ENCODE measurements around the gene CASQ1.

CASQ1 gene
- 0 to 0.06 (median 0) reads per million in 9 experiments for total RNA-seq

DNA sequence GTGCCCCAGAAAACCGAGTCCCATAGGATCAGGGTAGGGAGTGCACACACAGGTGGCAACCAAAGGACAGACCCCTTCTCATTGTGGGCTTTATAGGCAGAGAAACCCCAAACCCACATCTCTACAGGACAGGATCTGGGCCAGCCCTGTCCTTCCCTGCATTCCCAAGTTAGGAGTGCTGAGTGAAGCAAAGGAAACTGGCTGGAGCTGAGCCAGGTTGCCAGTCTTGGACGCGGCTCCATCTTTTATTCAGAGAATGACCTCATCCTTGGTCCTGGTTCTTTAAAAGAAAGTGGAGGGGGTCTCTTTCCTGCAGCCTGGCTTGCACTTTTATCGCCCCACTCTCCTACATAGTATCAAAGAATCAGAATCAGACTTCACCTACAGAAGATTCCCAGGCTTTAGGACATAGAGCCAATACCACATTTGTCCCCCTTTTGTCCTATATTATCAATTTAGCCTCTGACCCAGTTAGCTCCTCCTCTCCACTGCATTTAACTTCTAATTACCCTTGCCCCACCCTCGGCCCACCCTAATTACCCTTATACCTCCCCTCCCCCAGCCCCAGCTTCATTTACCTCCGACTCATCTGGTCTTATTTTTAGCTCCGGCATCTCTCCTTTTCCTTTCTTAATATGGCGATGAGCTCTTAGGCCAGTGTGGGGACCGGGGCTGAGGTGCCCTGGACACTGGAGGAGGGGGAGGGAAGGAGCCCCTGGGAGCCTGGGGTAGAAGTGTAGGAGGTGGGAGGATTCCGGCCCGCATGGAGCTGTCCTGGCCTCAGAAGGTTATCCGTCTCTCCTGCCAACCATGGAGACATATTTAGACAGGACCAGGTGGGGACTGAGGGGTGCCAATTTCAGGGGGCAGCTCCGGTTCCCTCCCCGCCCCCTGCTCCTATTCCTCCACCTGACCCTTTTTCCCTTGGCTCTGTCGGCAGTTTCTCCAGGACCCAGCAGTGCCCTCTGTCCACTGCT lies at the start of gene CASQ1:
Gene CASQ1 (plus strand): TSS at position 927 of the 977 bp plus-strand sequence. CDS start 177 bp downstream, outside the sequence.
- H3K27me3 Mint-ChIP-seq: peaks cover 13 to 27% of the 10 kb centered on the region in 2 donors
- ATAC-seq (replicated peaks): no peak
- H3K4me1 Mint-ChIP-seq (ENCODE audit: low read depth in 2 of 2): no peaks in the 10 kb centered on the region
- H3K9me3 Mint-ChIP-seq: no peaks in the 10 kb centered on the region
- H3K4me3 Mint-ChIP-seq: no peak within 1 kb of the TSS
- H3K36me3 Mint-ChIP-seq (ENCODE audit: insufficient read depth): no peaks in the 10 kb centered on the region
- no peak for DNase-seq
- H3K27ac Mint-ChIP-seq: no peak within 1 kb of the TSS

DNA sequence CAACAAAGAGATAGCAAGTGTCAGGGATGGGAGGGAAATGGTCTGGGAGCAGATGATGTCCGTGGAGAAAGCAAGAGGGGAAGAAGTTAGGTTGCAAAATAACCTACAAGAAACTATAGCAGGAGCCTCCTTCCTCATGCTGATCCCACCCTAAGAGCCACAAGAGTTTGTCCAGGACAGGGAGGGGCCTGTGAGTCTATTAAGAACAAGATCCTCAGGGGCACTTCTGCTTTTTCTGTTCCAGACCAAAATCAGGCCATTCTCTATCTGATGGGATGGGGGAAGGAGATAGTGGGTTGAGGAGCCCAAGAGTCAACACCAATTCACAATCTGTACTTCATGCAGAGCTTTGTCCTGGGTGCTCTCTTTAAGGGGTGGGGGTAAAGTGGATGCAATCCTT lies 46.7 kb upstream of the CASQ1 start:
- no peak overlapping the region for H3K27ac Mint-ChIP-seq
- H3K4me3 Mint-ChIP-seq: no peak overlapping the region
- no peaks in the 10 kb centered on the region for H3K36me3 Mint-ChIP-seq (ENCODE audit: insufficient read depth)
- ATAC-seq (replicated peaks) (no peak), DNase-seq (no peak)
- H3K9me3 Mint-ChIP-seq: no peaks in the 10 kb centered on the region
- H3K27me3 Mint-ChIP-seq: peaks cover 50 to 62% of the 10 kb centered on the region in 2 donors
- no peaks in the 10 kb centered on the region for H3K4me1 Mint-ChIP-seq (ENCODE audit: low read depth in 2 of 2)

DNA sequence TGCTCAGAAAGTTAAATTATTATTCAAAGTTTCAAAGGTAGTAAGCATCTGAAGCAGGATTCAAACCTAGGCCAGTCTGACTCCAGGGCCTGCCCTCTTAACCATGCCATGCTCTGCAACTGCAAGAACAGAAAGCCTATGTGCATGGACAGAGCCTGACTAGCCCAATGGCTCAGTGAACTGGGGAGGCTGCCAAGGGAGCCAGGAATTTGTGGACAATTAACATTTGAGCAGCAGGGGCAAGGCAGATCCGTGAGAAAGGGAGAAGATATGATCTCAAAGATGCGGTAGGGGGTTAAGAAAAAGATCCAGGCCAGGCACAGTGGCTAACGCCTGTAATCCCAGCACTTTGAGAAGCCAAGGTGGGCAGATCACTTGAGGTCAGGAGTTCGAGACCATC lies 45.5 kb upstream of the CASQ1 start:
- DNase-seq: no peak
- ATAC-seq (replicated peaks): no peak
- no peak overlapping the region for H3K4me3 Mint-ChIP-seq
- peaks cover 45 to 54% of the 10 kb centered on the region in 2 donors for H3K27me3 Mint-ChIP-seq
- no peaks in the 10 kb centered on the region for H3K9me3 Mint-ChIP-seq
- no peak overlapping the region for H3K27ac Mint-ChIP-seq
- H3K36me3 Mint-ChIP-seq (ENCODE audit: insufficient read depth): no peaks in the 10 kb centered on the region
- no peaks in the 10 kb centered on the region for H3K4me1 Mint-ChIP-seq (ENCODE audit: low read depth in 2 of 2)

DNA sequence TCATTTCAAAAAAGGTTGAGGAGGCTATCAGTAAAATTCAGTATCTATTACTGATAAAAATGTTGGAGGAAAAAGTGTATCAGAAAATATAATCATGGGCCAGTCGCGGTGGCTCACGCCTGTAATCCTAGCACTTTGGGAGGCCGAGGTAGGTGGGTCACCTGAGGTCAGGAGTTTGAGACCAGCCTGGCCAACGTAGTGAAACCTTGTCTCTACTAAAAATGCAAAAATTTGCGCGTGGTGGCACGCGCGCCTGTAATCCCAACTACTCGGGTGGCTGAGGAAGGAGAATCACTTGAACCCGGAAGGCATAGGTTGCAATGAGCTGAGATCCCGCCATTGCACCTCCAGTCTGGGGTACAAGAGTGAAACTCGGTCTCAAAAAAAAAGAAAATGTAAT lies 44.3 kb upstream of the CASQ1 start:
- H3K27ac Mint-ChIP-seq: no peak overlapping the region
- H3K4me1 Mint-ChIP-seq (ENCODE audit: low read depth in 2 of 2): no peaks in the 10 kb centered on the region
- H3K36me3 Mint-ChIP-seq (ENCODE audit: insufficient read depth): no peaks in the 10 kb centered on the region
- H3K9me3 Mint-ChIP-seq: no peaks in the 10 kb centered on the region
- H3K27me3 Mint-ChIP-seq: peaks cover 36 to 42% of the 10 kb centered on the region in 2 donors
- DNase-seq (no peak), ATAC-seq (replicated peaks) (no peak)
- H3K4me3 Mint-ChIP-seq: no peak overlapping the region

DNA sequence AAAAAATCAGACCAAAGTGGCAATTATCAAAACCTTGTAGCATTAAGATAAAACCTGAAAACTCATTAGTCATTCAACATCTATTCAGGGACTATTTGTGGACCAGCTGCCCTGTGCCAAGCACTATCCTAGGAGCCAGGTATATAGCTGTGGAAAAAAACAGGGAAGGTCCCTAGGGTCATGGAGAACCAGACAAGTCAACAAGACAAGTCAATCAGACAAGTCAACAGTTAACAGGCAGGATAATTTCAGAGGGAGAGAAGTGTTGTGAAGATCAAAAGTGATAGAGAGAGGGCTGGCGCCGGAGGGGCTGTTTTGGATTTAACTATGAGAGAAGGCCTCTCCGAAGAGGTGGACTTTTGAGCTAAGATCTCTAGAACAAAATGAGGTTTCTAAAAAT lies 42.3 kb upstream of the CASQ1 start:
- Mint-ChIP-seq H3K4me1 (ENCODE audit: low read depth in 2 of 2) (no peaks in the 10 kb centered on the region), H3K27me3 (peaks cover 26 to 36% of the 10 kb centered on the region in 2 donors), H3K4me3 (no peak overlapping the region), H3K27ac (no peak overlapping the region), H3K36me3 (ENCODE audit: insufficient read depth) (no peaks in the 10 kb centered on the region), H3K9me3 (no peaks in the 10 kb centered on the region)
- no peak for ATAC-seq (replicated peaks)
- DNase-seq: no peak

DNA sequence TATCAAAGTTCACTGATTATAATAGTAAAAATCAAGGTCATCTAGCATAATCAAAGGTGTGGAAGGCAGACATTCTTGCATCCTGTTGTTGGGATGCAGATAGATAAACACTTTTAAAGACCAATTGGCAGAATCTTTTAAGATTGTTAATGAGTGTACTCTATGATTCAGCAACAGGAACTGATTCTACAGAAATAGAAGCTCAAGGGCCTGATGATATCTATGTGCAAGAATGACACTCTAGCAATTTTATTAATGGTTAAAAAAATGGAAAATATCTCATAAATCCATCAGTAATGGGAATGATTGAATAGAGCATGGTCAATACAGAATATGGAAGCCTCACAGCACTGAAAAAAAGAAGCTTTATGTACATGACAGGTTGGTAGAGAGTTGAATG lies 41.1 kb upstream of the CASQ1 start:
- Mint-ChIP-seq H3K27ac (no peak overlapping the region), H3K36me3 (ENCODE audit: insufficient read depth) (no peaks in the 10 kb centered on the region)
- no peak for ATAC-seq (replicated peaks)

DNA sequence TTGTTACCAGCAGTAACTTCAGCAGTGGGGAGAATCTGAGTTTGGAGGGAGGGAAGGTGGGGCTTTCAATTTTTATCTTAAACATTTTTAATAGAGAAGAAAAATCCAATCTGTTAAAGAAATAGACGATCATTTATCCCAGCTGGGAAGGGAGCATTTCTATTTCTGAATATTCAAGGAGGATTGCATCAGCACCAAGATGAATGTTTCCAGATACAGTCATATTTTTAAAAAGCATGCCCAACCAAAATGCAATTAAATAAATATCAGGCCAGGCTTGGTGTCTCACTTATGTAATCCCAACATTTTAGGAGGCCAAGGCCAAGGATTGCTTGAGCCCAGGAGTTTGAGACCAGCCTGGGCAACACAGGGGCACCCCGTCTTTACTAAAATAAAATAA lies 40.7 kb upstream of the CASQ1 start:
- Mint-ChIP-seq H3K9me3 (no peaks in the 10 kb centered on the region), H3K36me3 (ENCODE audit: insufficient read depth) (no peaks in the 10 kb centered on the region), H3K4me3 (no peak overlapping the region), H3K4me1 (ENCODE audit: low read depth in 2 of 2) (no peaks in the 10 kb centered on the region), H3K27ac (no peak overlapping the region), H3K27me3 (peaks cover 18 to 22% of the 10 kb centered on the region in 2 donors)
- ATAC-seq (replicated peaks) (no peak), DNase-seq (no peak)

More for the DNA sequence above, 41.1 kb upstream of the CASQ1 start:
- Mint-ChIP-seq H3K27me3 (peaks cover 19 to 24% of the 10 kb centered on the region in 2 donors), H3K4me3 (no peak overlapping the region), H3K9me3 (no peaks in the 10 kb centered on the region), H3K4me1 (ENCODE audit: low read depth in 2 of 2) (no peaks in the 10 kb centered on the region)
- no peak for DNase-seq

DNA sequence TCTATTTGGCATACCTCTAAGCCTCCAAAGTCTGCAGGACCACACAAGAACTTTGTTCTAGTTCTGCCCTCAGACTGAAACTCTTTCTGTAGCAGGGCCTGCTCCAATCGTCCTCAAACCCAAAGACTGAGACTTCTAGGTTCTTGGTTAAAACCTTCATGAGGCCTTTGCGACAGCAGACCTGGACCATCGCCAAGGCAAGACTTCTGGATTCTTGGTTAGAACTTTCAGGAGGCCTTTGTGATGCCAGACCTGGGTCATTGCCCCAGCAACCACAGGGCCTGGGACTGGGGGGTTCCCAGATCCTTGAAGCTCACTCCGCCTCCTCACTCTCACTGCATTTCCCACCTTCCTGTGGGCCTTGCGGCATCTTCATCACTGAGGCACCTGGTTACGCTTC lies 39.1 kb upstream of the CASQ1 start, which contains the start of gene ATP1A4:
Gene ATP1A4 (plus strand): TSS at position 301 of the 400 bp plus-strand sequence. CDS start 438 bp downstream, outside the sequence.
- ATAC-seq (replicated peaks) (no peak), DNase-seq (no peak)
- no peak within 1 kb of the TSS for H3K4me3 Mint-ChIP-seq
- peaks cover 15 to 31% of the 10 kb centered on the region in 2 donors for H3K27me3 Mint-ChIP-seq
- H3K4me1 Mint-ChIP-seq (ENCODE audit: low read depth in 2 of 2): no peaks in the 10 kb centered on the region
- H3K36me3 Mint-ChIP-seq (ENCODE audit: insufficient read depth): no peaks in the 10 kb centered on the region
- H3K27ac Mint-ChIP-seq: no peak within 1 kb of the TSS
- no peaks in the 10 kb centered on the region for H3K9me3 Mint-ChIP-seq

DNA sequence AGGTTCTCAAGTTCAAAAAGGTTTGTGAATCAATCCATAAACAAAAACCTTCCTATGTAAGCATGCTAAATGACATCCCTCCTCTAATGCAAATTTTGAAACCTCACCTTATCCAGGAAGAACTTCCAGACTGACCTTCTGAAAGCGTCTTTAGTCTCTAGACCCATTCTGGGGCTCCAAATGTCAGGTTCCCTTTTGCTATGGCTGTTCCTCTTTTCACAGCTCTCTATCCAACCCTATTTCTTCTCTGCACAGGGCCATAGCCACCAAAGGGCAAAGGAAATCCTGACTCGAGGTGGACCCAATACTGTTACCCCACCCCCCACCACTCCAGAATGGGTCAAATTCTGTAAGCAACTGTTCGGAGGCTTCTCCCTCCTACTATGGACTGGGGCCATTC lies 35.6 kb upstream of the CASQ1 start:
- no peak overlapping the region for H3K4me3 Mint-ChIP-seq
- no peak for DNase-seq
- H3K27ac Mint-ChIP-seq: no peak overlapping the region
- no peak for ATAC-seq (replicated peaks)
- no peaks in the 10 kb centered on the region for H3K36me3 Mint-ChIP-seq (ENCODE audit: insufficient read depth)
- H3K27me3 Mint-ChIP-seq: peaks cover 15 to 50% of the 10 kb centered on the region in 2 donors
- no peaks in the 10 kb centered on the region for H3K9me3 Mint-ChIP-seq
- no peaks in the 10 kb centered on the region for H3K4me1 Mint-ChIP-seq (ENCODE audit: low read depth in 2 of 2)

DNA sequence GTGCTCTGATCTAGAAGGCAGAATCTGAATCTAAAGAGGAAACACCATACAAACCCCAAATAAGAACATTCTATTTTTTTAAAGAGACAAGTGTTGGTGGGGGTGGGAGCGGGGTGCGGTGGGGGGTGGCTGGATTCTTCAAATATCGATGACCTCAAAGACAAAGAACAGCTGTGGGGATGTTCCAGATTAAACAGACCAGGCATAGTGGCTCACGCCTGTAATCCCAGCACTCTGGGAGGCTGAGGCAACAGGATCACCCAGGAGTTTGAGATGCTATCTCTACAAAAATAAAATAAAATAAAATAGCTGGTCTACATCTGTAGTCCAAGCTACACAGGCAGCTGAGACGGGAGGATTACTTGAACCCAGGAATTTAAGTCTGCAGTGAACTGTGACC lies 34.0 kb upstream of the CASQ1 start:
- H3K9me3 Mint-ChIP-seq: no peaks in the 10 kb centered on the region
- peaks cover 14 to 54% of the 10 kb centered on the region in 2 donors for H3K27me3 Mint-ChIP-seq
- no peak overlapping the region for H3K27ac Mint-ChIP-seq
- no peak overlapping the region for H3K4me3 Mint-ChIP-seq
- DNase-seq (no peak), ATAC-seq (replicated peaks) (no peak)
- H3K36me3 Mint-ChIP-seq (ENCODE audit: insufficient read depth): no peaks in the 10 kb centered on the region
- H3K4me1 Mint-ChIP-seq (ENCODE audit: low read depth in 2 of 2): no peaks in the 10 kb centered on the region

DNA sequence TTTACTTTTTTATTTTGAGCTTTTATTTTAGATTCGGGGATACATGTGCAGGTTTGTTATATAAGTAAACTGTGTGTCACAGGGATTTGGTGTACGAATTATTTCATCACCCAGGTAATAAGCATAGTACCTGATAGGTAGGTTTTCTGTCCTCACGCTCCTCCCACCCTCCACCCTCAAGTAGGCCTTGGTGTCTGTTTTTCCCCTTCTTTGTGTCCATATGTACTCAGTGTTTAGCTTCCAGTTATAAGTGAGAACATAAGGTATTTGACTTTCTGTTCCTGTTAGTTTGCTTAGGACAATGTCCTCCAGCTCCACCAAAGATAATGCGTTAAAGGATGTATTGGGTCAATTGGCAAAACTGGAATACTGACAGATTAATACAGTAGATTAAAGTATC lies 33.2 kb upstream of the CASQ1 start:
- no peak for DNase-seq
- no peaks in the 10 kb centered on the region for H3K4me1 Mint-ChIP-seq (ENCODE audit: low read depth in 2 of 2)
- H3K4me3 Mint-ChIP-seq: no peak overlapping the region
- H3K36me3 Mint-ChIP-seq (ENCODE audit: insufficient read depth): no peaks in the 10 kb centered on the region
- H3K9me3 Mint-ChIP-seq: no peaks in the 10 kb centered on the region
- ATAC-seq (replicated peaks): no peak
- no peak overlapping the region for H3K27ac Mint-ChIP-seq
- peaks cover 6 to 50% of the 10 kb centered on the region in 2 donors for H3K27me3 Mint-ChIP-seq

DNA sequence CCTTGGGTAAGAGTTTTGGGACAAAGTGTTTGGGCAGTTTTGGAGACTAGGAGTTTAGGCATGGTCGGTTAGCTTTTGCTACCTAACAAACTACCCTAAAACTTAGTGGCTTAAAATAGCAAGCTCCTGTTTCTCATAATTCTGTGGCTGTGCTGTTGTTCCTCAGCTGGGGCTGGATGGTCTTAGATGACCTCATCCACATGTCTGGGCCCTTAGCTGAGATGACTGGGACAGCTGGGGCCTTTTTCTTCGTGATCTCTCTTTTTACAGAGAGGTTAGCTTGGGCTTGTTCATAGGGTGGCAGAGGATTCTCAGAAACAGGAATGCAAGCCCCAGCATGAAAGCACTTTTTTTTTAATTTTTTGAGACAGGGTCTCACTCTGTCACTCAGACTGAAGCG lies 32.3 kb upstream of the CASQ1 start:
- Mint-ChIP-seq H3K4me3 (no peak overlapping the region), H3K27me3 (peaks cover 6 to 49% of the 10 kb centered on the region in 2 donors), H3K4me1 (ENCODE audit: low read depth in 2 of 2) (no peaks in the 10 kb centered on the region), H3K36me3 (ENCODE audit: insufficient read depth) (no peaks in the 10 kb centered on the region), H3K27ac (no peak overlapping the region), H3K9me3 (no peaks in the 10 kb centered on the region)
- ATAC-seq (replicated peaks) (no peak), DNase-seq (no peak)

DNA sequence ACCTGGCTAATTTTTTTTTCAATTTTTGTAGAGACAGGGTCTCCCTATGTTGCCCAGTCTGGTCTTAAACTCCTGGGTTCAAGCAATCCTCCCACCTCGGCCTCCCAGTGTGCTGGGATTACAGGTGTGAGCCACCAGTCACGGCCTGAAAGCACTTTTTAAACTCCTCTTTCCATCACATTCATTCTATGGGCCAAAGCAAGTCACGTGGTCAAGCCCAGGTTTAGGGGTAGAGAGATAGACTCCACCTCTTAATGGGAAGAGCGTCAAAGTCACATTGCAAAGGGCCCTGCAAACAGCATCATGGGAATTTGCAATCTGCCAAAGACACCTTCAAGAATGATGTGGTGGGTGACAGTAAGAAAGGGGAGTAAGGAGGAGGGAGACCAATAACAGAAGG lies 31.8 kb upstream of the CASQ1 start:
- no peak for ATAC-seq (replicated peaks)
- no peaks in the 10 kb centered on the region for H3K36me3 Mint-ChIP-seq (ENCODE audit: insufficient read depth)
- peaks cover 6 to 54% of the 10 kb centered on the region in 2 donors for H3K27me3 Mint-ChIP-seq
- no peak overlapping the region for H3K27ac Mint-ChIP-seq
- H3K9me3 Mint-ChIP-seq: no peaks in the 10 kb centered on the region
- DNase-seq: no peak
- no peak overlapping the region for H3K4me3 Mint-ChIP-seq
- H3K4me1 Mint-ChIP-seq (ENCODE audit: low read depth in 2 of 2): no peaks in the 10 kb centered on the region

DNA sequence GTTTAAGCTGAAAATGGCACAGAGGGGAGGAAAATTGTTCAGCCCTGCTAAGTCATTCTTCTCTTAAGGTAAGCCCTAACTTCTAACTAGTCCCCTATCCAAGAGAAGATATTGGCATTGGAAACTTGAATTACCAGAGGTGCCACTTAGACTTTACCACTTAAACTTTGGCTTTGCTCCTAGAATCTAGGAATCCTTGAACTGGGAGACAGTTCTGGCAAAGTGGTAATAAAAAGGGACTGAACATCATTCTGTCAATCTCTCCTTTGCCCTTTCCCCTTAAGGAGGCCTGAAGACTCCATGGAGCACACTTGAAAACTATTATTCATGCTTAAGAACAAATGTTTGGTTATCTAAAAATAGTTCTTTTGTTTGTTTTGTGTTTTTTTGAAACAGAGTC lies 30.5 kb upstream of the CASQ1 start:
- Mint-ChIP-seq H3K4me1 (ENCODE audit: low read depth in 2 of 2) (no peaks in the 10 kb centered on the region), H3K36me3 (ENCODE audit: insufficient read depth) (no peaks in the 10 kb centered on the region), H3K4me3 (no peak overlapping the region), H3K9me3 (no peaks in the 10 kb centered on the region), H3K27me3 (peaks cover 9 to 64% of the 10 kb centered on the region in 2 donors), H3K27ac (no peak overlapping the region)
- ATAC-seq (replicated peaks) (no peak), DNase-seq (no peak)
